H9 (cell line): ENCODE measurements around the gene PHF1. TPM values are rescaled to one million over a fixed set of nuclear protein-coding genes. Genes with fewer than 3 reads are reported as not detected.

Experiments used
- DNase-seq: peaks from one replicate; pipeline ENCODE4 v3.0.0-alpha.2; 2017
- H2AFZ ChIP-seq: one replicate; pipeline ENCODE4 v1.6.1; 2013; ENCODE audit warnings: mild to moderate bottlenecking, low read length, control low read depth, moderate library complexity
- H2AK5ac ChIP-seq: 2 replicates; pipeline ENCODE4 v1.6.1; 2013; ENCODE audit warnings: low read length, control low read depth, mixed read lengths; ENCODE audit not compliant: insufficient read length
- H2BK120ac ChIP-seq: one replicate; pipeline ENCODE4 v1.6.1; 2013; ENCODE audit warnings: low read depth, mild to moderate bottlenecking, low read length, control low read depth, inconsistent platforms; ENCODE audit not compliant: poor library complexity, severe bottlenecking
- H2BK12ac ChIP-seq: 2 replicates; pipeline ENCODE4 v1.6.1; 2013; ENCODE audit warnings: low read length, control low read depth, mixed read lengths, low read depth; ENCODE audit not compliant: insufficient read length
- H2BK15ac ChIP-seq: 2 replicates; pipeline ENCODE4 v1.6.1; 2013; ENCODE audit warnings: low read depth, low read length, control low read depth
- H2BK20ac ChIP-seq: one replicate; pipeline ENCODE4 v1.6.1; 2013; ENCODE audit warnings: low read depth, mild to moderate bottlenecking, low read length, control low read depth, inconsistent platforms; ENCODE audit not compliant: poor library complexity, severe bottlenecking
- H2BK5ac ChIP-seq: 2 replicates; pipeline ENCODE4 v1.6.1; 2013; ENCODE audit warnings: low read length, control low read depth, mixed read lengths; ENCODE audit not compliant: insufficient read length
- H3K14ac ChIP-seq: 2 replicates; pipeline ENCODE4 v1.6.1; 2013; ENCODE audit warnings: low read length, control low read depth; ENCODE audit not compliant: insufficient read depth
- H3K18ac ChIP-seq: 2 replicates; pipeline ENCODE4 v1.6.1; 2013; ENCODE audit warnings: low read depth, mild to moderate bottlenecking, mixed read lengths, low read length, control low read depth; ENCODE audit not compliant: insufficient read length
- H3K23ac ChIP-seq: 2 replicates; pipeline ENCODE4 v1.6.1; 2013; ENCODE audit warnings: low read length, control low read depth, mixed read lengths, low read depth; ENCODE audit not compliant: insufficient read length
- H3K23me2 ChIP-seq: 2 replicates; pipeline ENCODE4 v1.6.1; 2013; ENCODE audit warnings: low read depth, mild to moderate bottlenecking, mixed read lengths, low read length, control low read depth; ENCODE audit not compliant: insufficient read length, poor library complexity, severe bottlenecking
- H3K27ac ChIP-seq: 2 replicates; pipeline ENCODE4 v1.5.1; 2013; ENCODE audit warnings: low read length, control low read depth, mixed read lengths, low read depth; ENCODE audit not compliant: insufficient read length
- H3K27me3 ChIP-seq: 2 replicates; pipeline ENCODE4 v1.6.1; 2013; ENCODE audit warnings: low read length, control low read depth, inconsistent platforms; ENCODE audit not compliant: insufficient read depth
- H3K4ac ChIP-seq: 2 replicates; pipeline ENCODE4 v1.6.1; 2013; ENCODE audit warnings: low read depth, mild to moderate bottlenecking, control low read depth, inconsistent platforms, low read length, moderate library complexity
- H3K4me1 ChIP-seq: 2 replicates; pipeline ENCODE4 v1.6.1; 2013; ENCODE audit warnings: low read length, control low read depth, inconsistent platforms; ENCODE audit not compliant: insufficient read depth
- H3K4me2 ChIP-seq: 2 replicates; pipeline ENCODE4 v1.6.1; 2013; ENCODE audit warnings: low read length, control low read depth, mixed read lengths; ENCODE audit not compliant: insufficient read length, insufficient read depth
- H3K56ac ChIP-seq: 2 replicates; pipeline ENCODE4 v1.6.1; 2013; ENCODE audit warnings: low read depth, mild to moderate bottlenecking, mixed read lengths, low read length, control low read depth; ENCODE audit not compliant: insufficient read length
- H3K79me1 ChIP-seq: 2 replicates; pipeline ENCODE4 v1.6.1; 2013; ENCODE audit warnings: low read depth, mild to moderate bottlenecking, moderate library complexity, low read length, control low read depth, inconsistent platforms; ENCODE audit not compliant: insufficient read depth, poor library complexity, severe bottlenecking
- H3K79me2 ChIP-seq: 2 replicates; pipeline ENCODE4 v1.6.1; 2013; ENCODE audit warnings: low read length, control low read depth, inconsistent platforms; ENCODE audit not compliant: insufficient read depth
- H3K9ac ChIP-seq: 2 replicates; pipeline ENCODE4 v1.6.1; 2013; ENCODE audit warnings: low read length, control low read depth, mixed read lengths; ENCODE audit not compliant: insufficient read length; ENCODE audit errors: extremely low read depth
- H3K9me3 ChIP-seq: one replicate; pipeline ENCODE4 v1.6.1; 2013; ENCODE audit warnings: low read depth, low read length, inconsistent platforms; ENCODE audit not compliant: control insufficient read depth
- H3T11ph ChIP-seq: one replicate; pipeline ENCODE4 v1.6.1; 2013; ENCODE audit warnings: mild to moderate bottlenecking, low read length, control low read depth, inconsistent platforms
- H4K20me1 ChIP-seq: one replicate; pipeline ENCODE4 v1.6.1; 2013; ENCODE audit not compliant: control insufficient read depth, insufficient read length, insufficient read depth
- H4K5ac ChIP-seq: 2 replicates; pipeline ENCODE4 v1.6.1; 2013; ENCODE audit warnings: low read depth, mild to moderate bottlenecking, mixed read lengths, low read length, control low read depth; ENCODE audit not compliant: insufficient read length
- H4K8ac ChIP-seq: replicated peaks from 2 replicates; pipeline ENCODE4 v1.6.1; 2013; ENCODE audit warnings: low read length, control low read depth, mixed read lengths, low read depth; ENCODE audit not compliant: insufficient read length
- H4K91ac ChIP-seq: 2 replicates; pipeline ENCODE4 v1.6.1; 2013; ENCODE audit warnings: low read depth, mild to moderate bottlenecking, moderate library complexity, mixed read lengths, low read length, control low read depth; ENCODE audit not compliant: insufficient read length
- H3K27ac Mint-ChIP-seq, 3 experiments: 2 replicates in 2 of 3; 3 replicates in 1 of 3; pipeline ENCODE4 v1.8.0; 2020 to 2021; ENCODE audit warnings: mixed read lengths in 3 of 3, mild to moderate bottlenecking in 1 of 3, moderate library complexity in 1 of 3
- H3K27me3 Mint-ChIP-seq: 2 replicates; pipeline ENCODE4 v1.8.0; 2021; ENCODE audit warnings: low read depth, mild to moderate bottlenecking, moderate library complexity, mixed read lengths
- H3K36me3 Mint-ChIP-seq, 3 experiments: 2 replicates in 2 of 3; 3 replicates in 1 of 3; pipeline ENCODE4 v1.8.0; 2020 to 2021; ENCODE audit warnings: low read depth in 3 of 3, mixed read lengths in 3 of 3; ENCODE audit not compliant: insufficient read depth in 1 of 3
- H3K4me1 Mint-ChIP-seq, 2 experiments: 2 replicates each; pipeline ENCODE4 v1.8.0; 2020; ENCODE audit warnings: mixed read lengths in 2 of 2
- H3K4me3 Mint-ChIP-seq, 2 experiments: 2 replicates in 1 of 2; 3 replicates in 1 of 2; pipeline ENCODE4 v1.8.0; 2020 to 2021; ENCODE audit warnings: mild to moderate bottlenecking in 2 of 2, mixed read lengths in 2 of 2, moderate library complexity in 1 of 2
- H3K9me3 Mint-ChIP-seq, 2 experiments: 2 replicates in 1 of 2; 3 replicates in 1 of 2; pipeline ENCODE4 v1.8.0; 2020; ENCODE audit warnings: mild to moderate bottlenecking in 2 of 2, mixed read lengths in 2 of 2, moderate library complexity in 1 of 2
- CTCF ChIP-seq: fragments of 200-600 bp; sonication (generic); conservative IDR thresholded peaks from 3 replicates; pipeline ENCODE4 v1.8.0; 2021; ENCODE audit warnings: antibody characterized with exemption, mild to moderate bottlenecking
- WGBS: extraction: QIAGEN DNeasy Blood & Tissue Kit; methylation state at CpG from one replicate; pipeline ENCODE4 v1.1.7; 2013; ENCODE audit warnings: missing lambda C conversion rate, low lambda C conversion rate, mixed read lengths; ENCODE audit not compliant: insufficient read length; ENCODE audit errors: extremely low coverage; 5-methylcytosine and 5-hydroxymethylcytosine counted together
- total RNA-seq: library from RNA; stranded (reverse); gene quantifications from 2 replicates; pipeline ENCODE4 v1.2.1, GENCODE V29; 2021

PHF1 gene
- total RNA-seq, 1 experiment from 2014 or later, result 56.8 TPM

- Histone ChIP-seq H3T11ph (no peak overlapping the region), H3K14ac (no peak overlapping the region), H3K27ac (no peak overlapping the region), H3K23ac (no peak overlapping the region), H3K4me1 (no peaks in the 10 kb centered on the region), H3K9ac (no peak overlapping the region), H3K79me1 (no peaks in the 10 kb centered on the region), H3K23me2 (no peaks in the 10 kb centered on the region), H2BK15ac (no peak overlapping the region), H2BK120ac (no peak overlapping the region), H3K9me3 (no peaks in the 10 kb centered on the region), H3K4ac (no peak overlapping the region), H2BK20ac (no peak overlapping the region), H4K91ac (no peak overlapping the region), H2AFZ (no peak overlapping the region), H4K8ac (no peak overlapping the region), H3K4me2 (no peak overlapping the region), H3K27me3 (no peaks in the 10 kb centered on the region), H2AK5ac (no peak overlapping the region), H3K18ac (no peak overlapping the region), H4K20me1 (no peaks in the 10 kb centered on the region), H2BK12ac (no peak overlapping the region), H3K56ac (no peak overlapping the region), H3K79me2 (no peaks in the 10 kb centered on the region), H4K5ac (no peak overlapping the region), H2BK5ac (no peak overlapping the region)
- Mint-ChIP-seq H3K4me3 (no peak overlapping the region), H3K27ac (no peak overlapping the region), H3K27me3 (no peaks in the 10 kb centered on the region; the same call in 1 of the 2 replicates), H3K36me3 (peaks cover 72 to 95% (median 91%) of the 10 kb centered on the region in 3 experiments), H3K9me3 (no peaks in the 10 kb centered on the region), H3K4me1 (peaks cover 0 to 3% of the 10 kb centered on the region in 2 experiments; a peak in 1 of 4 replicates)
- WGBS, result no CpG with 5 or more reads among the region's 17 CpGs
- DNase-seq, result no peak
- no peak for TF ChIP-seq CTCF
These were observed 32.2 kb downstream of the PHF1 start for GRCh38 chr6:33443025-33443424.
